ENCODE results near the gene ITGA7.

ITGA7 gene

DNA sequence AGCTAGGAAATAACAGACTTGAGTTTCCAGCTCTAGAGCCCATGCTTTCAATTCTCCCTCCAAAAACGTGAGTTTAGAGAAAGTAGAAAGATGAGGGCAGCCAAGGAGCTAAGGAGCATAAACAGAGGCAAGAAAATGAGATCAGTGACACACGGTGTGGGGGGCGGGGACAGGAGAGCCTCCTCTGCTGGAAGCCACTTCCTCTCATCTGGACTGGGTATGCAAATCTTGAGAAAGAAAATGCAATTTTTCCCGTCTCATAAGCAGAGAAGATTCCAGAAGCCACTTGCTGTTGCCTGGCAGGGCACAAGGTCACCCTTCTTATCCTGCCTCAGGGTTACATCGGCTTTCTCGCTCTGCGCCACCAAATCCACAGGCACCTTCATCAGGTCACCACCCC is 65.0 kb downstream of the ITGA7 start:
- DNase-seq (ENCODE audit: low read depth): no peak

DNA sequence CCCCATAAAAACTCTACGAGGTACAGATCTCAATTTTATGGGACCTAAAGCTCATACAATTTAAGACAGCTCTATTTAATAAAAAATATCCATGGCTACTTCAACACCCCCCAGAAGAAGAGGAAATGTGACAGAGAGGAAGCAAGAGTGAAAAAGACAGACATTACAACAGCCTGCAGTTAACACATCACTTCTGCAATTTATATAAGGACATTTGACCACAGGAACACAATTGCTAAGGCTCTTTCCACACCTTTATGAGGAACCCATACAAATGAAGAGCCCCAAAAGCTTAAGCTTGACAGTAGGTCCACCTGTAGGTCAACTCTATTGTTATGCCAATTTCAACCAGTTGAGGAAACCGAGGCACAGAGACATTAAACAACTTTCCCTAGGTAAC is 65.4 kb downstream of the ITGA7 start:
- DNase-seq (ENCODE audit: low read depth): no peak

DNA sequence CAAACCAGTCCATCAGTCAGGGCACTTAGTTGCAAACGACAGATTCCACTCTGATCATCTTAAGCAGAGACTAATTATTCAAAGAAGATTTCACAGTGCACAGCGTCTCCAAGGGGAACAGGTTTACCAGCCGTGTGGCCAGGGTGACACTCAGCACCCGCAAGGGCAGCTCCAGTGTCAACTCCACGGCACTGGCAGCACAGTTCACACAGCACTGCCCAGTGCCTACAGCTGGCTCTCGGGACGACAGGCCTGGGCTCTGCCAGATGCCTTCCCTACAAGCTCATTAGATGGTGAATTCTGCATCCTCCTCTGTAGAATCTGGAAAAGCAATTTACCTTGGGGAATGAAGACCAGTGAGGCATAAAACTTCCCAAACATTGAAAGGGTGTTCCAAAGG is 66.1 kb downstream of the ITGA7 start:
- DNase-seq (ENCODE audit: low read depth): no peak

DNA sequence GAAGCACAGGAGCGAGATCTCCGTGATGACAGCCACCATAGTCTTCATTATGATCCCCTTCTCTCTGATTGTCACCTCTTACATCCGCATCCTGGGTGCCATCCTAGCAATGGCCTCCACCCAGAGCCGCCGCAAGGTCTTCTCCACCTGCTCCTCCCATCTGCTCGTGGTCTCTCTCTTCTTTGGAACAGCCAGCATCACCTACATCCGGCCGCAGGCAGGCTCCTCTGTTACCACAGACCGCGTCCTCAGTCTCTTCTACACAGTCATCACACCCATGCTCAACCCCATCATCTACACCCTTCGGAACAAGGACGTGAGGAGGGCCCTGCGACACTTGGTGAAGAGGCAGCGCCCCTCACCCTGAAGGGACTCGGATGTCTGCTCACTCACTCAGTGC is 70.2 kb downstream of the ITGA7 start:
- no peak for DNase-seq (ENCODE audit: low read depth)

DNA sequence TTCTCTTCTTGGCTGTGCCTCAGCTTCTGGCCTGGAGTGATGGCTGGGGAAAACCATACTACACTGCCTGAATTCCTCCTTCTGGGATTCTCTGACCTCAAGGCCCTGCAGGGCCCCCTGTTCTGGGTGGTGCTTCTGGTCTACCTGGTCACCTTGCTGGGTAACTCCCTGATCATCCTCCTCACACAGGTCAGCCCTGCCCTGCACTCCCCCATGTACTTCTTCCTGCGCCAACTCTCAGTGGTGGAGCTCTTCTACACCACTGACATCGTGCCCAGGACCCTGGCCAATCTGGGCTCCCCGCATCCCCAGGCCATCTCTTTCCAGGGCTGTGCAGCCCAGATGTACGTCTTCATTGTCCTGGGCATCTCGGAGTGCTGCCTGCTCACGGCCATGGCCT is 70.9 kb downstream of the ITGA7 start, which contains the start of gene OR10P1:
TSS of gene OR10P1 (plus strand) at position 40 of the 400 bp plus-strand sequence. CDS start at position 40, 0 bp downstream.
- no peak for DNase-seq (ENCODE audit: low read depth)

DNA sequence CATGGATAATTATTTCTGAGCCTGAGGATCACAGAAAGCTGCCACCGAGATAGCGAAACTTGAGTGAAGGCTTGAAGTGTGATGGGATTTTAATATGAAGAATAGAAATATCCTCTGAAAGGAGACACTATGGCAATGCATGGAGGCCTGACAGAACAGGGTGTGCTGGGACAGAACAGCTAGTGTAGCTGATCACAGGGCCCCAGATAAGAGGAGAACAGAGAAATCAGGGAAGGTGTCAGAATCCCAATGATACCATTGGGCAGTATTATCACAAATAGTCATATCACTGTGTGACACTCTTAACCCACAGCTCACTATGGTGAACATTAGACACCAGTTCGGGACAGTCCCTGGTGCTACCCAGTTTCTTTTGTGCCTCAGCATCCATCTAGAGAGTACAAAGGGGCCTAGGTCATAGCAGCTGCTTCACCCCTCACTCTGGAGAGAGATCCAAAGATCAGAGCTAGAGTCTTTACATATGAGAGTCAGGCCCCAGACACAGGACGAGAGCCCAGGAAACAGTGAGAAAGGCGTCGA is 71.5 kb downstream of the ITGA7 start:
- no peak for DNase-seq (ENCODE audit: low read depth)
